COLO668 (cell line): ENCODE results near the gene DGAT2.
"Not testable (repeated sequence)": the region's sequence is repeated elsewhere in the genome, so short reads cannot be mapped to it uniquely, and the experiment has no call there.

Source experiments
- DNase-seq: peaks from one replicate; lab custom pipeline; 2025; ENCODE audit not compliant: unreplicated experiment; lab: John Stamatoyannopoulos, UW

DGAT2 gene

DNA sequence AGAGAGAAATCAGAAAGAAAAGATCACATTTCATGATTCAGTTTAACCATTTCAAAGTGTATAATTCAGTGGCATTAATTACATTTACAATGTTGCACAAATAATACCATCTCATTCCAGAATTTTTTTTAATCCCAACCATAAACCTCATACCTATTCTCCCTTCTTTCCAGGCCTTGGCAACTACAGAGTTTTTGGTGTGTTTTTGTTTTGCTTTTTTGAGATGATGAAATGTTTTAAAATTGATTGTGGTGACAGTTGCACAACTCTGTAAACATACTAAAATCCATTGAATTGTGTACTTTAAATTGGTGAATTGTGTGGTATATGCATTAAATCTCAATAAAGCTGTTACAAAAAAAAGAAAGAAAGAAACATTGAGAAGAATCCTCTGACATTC, 13.6 kb upstream of the DGAT2 start:
- DNase-seq: not testable (repeated sequence)

GRCh38 chr11:75757651-75758050, 10.9 kb upstream of the DGAT2 start:
- no peak for DNase-seq

- no peak for DNase-seq
Measured at GRCh38 chr11:75759832-75760231, 8.7 kb upstream of the DGAT2 start.

DNA sequence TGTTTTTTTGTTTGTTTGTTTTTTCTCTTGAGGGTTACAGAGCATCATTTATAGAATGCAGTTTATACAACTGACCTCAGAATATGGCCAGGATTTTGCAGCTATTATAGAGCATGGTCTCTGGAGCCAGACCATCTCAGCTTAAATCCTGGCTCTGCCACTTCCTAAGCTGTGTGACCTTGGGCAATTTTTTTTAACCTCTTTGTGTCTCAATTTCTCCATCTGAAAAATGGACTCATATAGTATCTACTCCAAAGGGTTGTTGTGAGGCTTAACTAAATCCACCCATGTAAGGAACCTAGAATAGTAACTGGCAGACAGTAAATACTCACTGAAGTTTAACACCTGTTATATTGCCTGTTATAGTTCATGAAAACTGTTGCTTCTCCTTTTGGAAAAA, 8.3 kb upstream of the DGAT2 start:
- DNase-seq: no peak

GRCh38 chr11:75760710-75761493, 7.7 kb upstream of the DGAT2 start:
- DNase-seq: no peak

DNA sequence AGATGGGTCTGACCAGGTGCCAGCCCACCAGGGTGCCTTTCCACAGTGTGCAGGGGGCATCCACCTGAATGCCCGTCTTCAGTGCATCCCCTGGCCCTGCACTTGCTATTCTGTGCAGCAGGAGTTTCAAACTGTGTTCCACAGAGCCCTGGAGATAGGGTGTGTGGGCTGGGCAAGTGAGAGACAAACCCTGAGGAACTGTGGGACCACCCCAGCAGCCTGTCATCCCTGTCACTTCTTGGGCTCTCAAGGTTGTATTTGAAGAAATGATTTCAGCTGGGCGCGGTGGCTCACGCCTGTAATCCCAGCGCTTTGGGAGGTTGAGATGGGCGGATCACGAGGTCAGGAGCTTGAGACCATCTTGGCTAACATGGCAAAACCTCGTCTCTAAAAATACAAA, 6.4 kb upstream of the DGAT2 start:
- DNase-seq: no peak

DNA sequence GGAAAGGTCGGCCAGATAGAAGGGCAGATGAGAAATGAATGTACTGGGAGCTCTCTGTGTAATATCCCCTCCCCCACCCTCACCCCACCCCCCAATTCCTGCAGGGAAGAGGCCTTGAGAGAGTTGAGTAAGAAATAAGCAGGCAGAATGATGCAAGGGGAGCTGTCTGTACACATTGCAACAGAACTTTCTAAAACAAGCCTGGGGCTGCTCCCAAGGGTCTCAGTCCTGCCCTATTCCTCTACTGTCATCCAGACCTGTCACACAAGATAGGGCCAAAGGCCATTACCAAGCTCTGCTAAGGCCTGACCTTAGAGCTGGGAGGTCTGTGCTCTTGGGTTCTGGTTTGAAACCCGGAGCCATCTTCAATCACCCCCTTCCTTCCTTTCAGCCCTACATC, 5.7 kb upstream of the DGAT2 start:
- no peak for DNase-seq

GRCh38 chr11:75763846-75764245, 4.7 kb upstream of the DGAT2 start:
- DNase-seq: no peak

- no peak for DNase-seq
Measured at GRCh38 chr11:75765116-75765515, 3.5 kb upstream of the DGAT2 start.

GRCh38 chr11:75766443-75767227, 1.9 kb upstream of the DGAT2 start:
- no peak for DNase-seq

DNA sequence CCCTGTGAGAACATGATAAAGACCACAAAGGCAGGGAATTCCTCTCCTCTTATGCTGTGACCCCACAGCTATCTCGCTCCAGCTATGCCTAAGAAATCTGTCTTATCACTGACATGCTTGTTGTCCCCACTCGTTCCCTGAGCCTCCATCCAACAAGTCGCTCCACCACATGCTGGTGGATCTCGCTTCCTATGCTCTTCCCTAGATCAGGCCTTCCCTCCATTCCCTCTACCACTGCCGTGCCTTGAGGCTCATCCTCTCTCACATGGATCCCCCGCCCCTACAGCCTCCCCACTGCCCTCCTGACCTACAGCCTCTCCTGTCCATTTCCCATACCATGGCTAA, 1.4 kb upstream of the DGAT2 start:
- no peak for DNase-seq

DNA sequence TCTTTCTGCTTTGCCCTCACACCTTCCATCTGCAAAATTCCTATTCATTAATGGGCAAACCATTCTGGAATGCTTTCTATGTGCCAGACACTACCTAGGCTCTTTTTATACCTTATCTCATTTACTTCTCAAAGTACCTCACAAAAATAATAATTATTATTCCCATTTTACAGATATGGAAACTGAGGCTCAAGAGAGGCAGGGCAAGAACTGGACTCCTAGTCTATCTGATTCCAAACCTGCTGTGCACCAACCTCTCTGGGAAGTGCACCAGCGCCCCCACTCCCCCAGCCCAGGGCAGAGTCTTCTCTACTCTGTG, 826 bp upstream of the DGAT2 start:
- DNase-seq: no peak

DNA sequence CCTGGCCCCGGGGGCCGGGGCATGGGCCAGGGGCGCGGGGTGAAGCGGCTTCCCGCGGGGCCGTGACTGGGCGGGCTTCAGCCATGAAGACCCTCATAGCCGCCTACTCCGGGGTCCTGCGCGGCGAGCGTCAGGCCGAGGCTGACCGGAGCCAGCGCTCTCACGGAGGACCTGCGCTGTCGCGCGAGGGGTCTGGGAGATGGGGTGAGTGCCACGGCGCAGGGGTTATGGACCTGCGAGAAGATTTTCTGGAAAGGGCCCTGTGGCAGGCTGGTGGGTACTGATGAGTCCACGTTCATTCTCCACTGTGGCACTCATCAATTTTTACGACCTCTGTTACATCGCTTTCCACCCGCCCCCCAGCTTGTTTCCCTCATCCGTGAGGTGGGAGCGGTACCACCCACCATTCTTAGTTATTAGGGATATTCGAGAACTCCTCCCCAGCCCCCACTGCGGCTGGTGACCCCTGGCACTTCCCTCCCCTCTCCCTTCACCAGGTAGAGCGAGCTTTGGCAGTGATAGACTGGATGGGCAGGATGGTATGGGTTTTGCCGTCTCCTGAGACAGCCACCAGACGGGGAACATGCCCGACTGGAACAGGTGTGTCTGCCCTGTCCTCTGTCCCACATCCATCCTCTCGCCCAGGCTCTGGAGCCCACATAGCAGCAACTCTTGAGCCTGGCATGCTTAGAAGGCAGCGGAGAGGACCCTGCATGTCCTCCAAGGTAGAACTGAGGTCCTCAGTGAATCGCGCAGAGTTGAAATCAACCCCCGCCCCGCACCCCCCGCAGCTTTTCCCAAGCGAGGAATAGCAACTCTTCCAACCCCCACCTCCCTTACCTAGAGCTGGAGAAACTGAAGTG, 562 bp downstream of the DGAT2 start:
- DNase-seq: peak; percentile 33

DNA sequence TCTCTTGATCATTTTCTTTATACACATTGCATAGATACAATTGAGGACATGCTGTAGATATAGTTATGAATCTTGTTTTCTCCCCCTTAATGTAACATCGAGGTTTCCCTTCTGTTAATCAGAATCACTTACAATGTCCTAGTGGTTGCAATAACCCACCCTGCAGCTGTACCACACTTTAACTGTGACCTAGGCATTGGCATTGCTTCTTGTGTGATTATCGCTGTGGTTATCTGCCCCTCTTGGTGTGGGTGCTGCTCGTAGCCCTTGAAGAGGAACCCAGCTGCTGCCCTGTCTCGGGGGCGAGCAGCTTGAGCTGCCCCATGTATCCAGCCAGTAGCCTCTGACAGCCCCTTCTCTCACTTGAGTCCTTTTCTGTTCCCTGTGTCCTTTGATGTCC, 1.5 kb downstream of the DGAT2 start:
- DNase-seq: no peak

DNA sequence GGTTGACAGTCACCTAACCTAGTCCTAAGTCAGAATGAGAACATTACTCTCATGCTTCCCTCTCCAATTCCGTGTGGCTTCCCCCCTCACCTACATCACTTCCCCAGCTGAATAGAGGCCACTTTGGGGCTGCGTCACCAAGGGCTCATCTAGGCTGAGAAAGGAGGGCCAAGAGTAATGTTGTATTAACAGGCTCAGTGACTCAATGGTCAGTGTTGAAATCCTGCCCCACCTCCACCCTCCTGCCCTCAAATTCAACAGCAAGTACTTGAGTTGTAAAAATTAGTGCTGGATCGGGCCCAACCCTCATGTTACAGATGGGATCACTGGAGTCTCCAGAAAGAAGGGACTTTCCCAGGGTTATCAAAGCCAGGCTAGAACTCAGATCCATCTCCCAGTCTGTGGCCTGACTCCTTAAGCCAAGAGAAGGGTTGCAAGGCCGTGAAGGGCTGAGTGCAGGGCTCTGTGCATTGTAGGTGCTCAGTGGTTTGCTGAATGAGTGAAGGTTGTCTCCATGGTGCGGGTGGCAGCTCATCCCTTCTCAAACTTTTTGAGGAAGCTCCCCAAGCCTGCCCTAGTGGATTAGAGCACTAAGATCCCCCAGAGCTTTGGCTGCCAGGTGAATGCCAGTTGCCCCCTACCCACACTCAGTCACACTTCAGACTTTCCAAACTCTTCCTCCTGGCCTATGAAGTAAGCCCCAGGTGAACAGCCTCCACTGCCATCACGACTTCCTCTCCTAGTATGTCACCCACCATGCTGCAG, 3.2 kb downstream of the DGAT2 start:
- DNase-seq: no peak

- no peak for DNase-seq
Measured at GRCh38 chr11:75773595-75774353, 5.2 kb downstream of the DGAT2 start.

DNA sequence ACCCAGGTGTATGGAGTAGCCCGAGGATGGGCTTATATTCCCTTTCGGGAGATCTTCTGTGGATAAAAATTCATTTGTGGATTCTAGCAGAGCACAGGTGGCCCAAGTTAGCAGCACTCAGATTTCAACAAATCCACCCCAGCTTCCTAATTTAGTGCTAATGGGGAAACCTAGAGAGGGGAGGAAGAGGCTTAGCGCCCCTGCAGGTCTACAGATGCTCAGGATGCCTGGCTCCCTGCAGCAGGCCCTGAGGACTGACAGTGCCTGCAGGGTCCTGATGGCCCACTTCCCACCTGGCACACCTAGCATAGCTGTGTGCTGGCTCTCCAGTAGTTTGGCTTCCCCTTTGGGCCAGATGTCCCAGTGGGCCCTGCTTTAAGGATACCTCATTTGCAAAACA, 6.5 kb downstream of the DGAT2 start:
- no peak for DNase-seq

DNA sequence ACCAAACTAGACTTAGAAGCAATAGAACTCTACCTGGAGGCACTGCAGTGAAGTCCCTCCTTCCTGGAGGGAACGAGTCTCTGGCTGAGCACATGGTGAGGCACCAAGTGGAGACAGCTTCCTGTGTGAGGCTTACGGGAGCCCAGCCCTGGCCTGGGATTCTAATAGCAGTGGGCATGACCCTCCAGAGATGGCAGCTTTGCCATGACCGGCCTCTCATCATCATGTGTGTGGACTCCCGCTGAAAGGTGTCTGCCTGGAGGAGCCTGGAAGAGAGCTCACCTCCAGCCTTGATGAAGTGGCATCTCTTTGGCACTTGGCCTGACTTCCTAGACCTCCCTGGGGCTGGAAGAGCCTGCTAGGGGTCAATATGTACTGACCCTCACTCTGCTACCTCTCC, 8.0 kb downstream of the DGAT2 start:
- DNase-seq: no peak

GRCh38 chr11:75777461-75778110, 9.0 kb downstream of the DGAT2 start:
- DNase-seq: no peak

- DNase-seq: no peak
Measured at GRCh38 chr11:75778962-75779361, 10.4 kb downstream of the DGAT2 start.
